ENCODE results near the gene DEPDC1B. TPM values are rescaled to one million over a fixed set of nuclear protein-coding genes. Genes with fewer than 3 reads are reported as not detected.
"Not testable (repeated sequence)": the region's sequence is repeated elsewhere in the genome, so short reads cannot be mapped to it uniquely, and the experiment has no call there.

The DEPDC1B gene
- total and polyA plus RNA-seq, 4 experiments from 2014 or later = 0.14 to 0.70 (median 0.21) TPM

DNA sequence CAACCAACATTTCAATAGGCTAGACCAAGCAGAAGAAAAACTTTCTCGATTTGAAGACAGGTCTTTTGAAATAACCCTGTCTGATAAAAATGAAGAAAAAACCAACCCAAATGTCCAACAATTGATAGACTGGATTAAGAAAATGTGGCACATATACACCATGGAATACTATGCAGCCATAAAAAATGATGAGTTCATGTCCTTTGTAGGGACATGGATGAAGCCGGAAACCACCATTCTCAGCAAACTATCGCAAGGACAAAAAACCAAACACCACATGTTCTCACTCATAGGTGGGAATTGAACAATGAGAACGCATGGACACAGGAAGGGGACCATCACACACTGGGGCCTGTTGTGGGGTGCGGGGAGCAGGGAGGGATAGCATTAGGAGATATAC is 18.0 kb downstream of the DEPDC1B start:
- H3K27me3 ChIP-seq (ENCODE audit: insufficient read depth, low read length); H3K9me3 Mint-ChIP-seq; H3K36me3 Mint-ChIP-seq; H3K27me3 Mint-ChIP-seq; DNase-seq; POLR2A ChIA-PET (ENCODE audit: partially characterized antibody); H3K4me1 ChIP-seq (ENCODE audit: insufficient read depth, low read length); H3K4me3 ChIP-seq (ENCODE audit: low read length in 2 of 2); H3K4me1 Mint-ChIP-seq; H3K4me3 Mint-ChIP-seq; H3K36me3 ChIP-seq (ENCODE audit: insufficient read depth, low read length); H3K27ac ChIP-seq (ENCODE audit: low read depth, low read length); intact Hi-C loops (cut with micrococcal nuclease); H3K9me3 ChIP-seq (ENCODE audit: control insufficient read depth in 1 of 2, low read length in 2 of 2): not testable (repeated sequence)
- CTCF ChIA-PET (ENCODE audit: partially characterized antibody) = interaction anchor here (0.9 to 1.0 kb wide), 2 partner anchors 20 to 976 kb away, joined by 3 to 4 read pairs; no protein-coding TSS in a partner anchor
- peak overlapping the region in 1 of 7 donors; percentile 25 for H3K27ac Mint-ChIP-seq

DNA sequence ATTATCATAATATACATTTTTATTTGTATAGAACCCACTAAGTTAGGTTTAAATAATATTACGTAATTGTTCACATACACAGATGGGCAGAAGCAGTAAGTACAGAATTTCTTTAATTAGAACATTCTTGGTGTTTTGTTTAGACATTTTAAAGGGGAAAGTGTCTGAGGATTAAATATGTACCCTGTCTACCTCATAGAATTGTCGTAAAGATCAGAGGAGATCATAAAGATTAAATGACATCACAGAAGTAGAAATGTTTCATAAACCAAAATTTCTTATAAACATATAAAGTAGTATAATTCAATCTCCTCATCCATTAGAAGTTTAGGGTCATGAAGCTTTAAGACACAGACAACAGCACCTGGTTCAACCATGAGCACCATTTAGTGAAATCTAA is 20.1 kb downstream of the DEPDC1B start:
- CTCF ChIA-PET (ENCODE audit: partially characterized antibody) = interaction anchor here (1.1 to 4.5 kb wide), 5 partner anchors 8 to 979 kb away, joined by 4 to 25 read pairs (median 5); partner anchors contain the start of gene DEPDC1B
- DNase-seq = no peak
- Mint-ChIP-seq H3K36me3 (no peaks in the 10 kb centered on the region), H3K4me1 (peaks cover 0 to 7% (median 3%) of the 10 kb centered on the region in 4 donors), H3K4me3 (no peak overlapping the region), H3K27me3 (peaks cover 0 to 1% of the 10 kb centered on the region in 2 donors), H3K27ac (no peak overlapping the region), H3K9me3 (no peaks in the 10 kb centered on the region)
- Histone ChIP-seq H3K27ac (ENCODE audit: low read depth, low read length) (no peak overlapping the region), H3K4me3 (ENCODE audit: low read length in 2 of 2) (no peak overlapping the region), H3K36me3 (ENCODE audit: insufficient read depth, low read length) (no peaks in the 10 kb centered on the region), H3K4me1 (ENCODE audit: insufficient read depth, low read length) (peaks cover 7% of the 10 kb centered on the region), H3K9me3 (ENCODE audit: control insufficient read depth in 1 of 2, low read length in 2 of 2) (no peaks in the 10 kb centered on the region), H3K27me3 (ENCODE audit: insufficient read depth, low read length) (no peaks in the 10 kb centered on the region)
- intact Hi-C loops (cut with micrococcal nuclease) = no loop called here
- POLR2A ChIA-PET (ENCODE audit: partially characterized antibody) = no interaction called here

DNA sequence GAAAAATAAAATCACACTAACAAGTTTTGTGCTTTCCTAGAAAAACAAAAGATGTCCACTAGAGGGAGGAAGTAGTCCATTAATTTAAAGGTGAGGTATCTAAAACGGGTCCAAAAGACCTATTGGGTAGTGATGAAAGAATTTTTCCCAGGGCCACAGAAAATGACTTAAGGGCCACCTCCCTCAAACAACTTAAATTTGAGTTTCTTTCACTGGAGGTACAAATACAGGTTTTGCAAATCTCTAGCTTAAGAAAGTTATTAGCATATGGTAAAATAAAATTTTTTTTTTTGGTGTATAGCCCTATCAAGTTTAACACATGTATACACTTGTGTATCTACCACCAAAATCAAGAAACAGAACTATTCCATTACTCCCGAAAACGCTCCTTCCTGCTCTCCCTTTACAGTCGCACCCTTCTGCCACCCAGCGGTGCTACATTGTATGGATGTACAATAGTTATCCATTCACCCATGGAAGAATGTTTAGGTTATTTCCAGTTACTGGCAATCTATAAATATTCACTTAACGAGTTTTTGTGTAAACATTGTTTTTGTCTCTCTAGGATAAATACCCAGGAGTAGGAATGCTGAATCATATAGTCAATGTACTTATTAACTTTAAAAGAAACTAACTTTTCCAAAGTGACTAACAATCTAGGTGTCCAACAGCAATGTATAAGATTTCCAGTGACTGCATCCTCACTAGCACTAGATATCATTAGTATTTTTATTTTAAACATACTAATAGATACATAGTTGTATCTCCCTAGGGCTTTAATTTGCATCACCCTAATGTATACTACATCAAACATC is 21.9 kb downstream of the DEPDC1B start:
- no peaks in the 10 kb centered on the region for H3K27me3 ChIP-seq (ENCODE audit: insufficient read depth, low read length)
- ChIA-PET POLR2A (ENCODE audit: partially characterized antibody) (no interaction called here), CTCF (ENCODE audit: partially characterized antibody) (interaction anchor here (1.0 to 4.5 kb wide), 9 partner anchors 8 to 980 kb away, joined by 3 to 25 read pairs (median 4); no protein-coding TSS in a partner anchor)
- H3K27me3 Mint-ChIP-seq = peaks cover 0 to 1% of the 10 kb centered on the region in 2 donors
- H3K36me3 ChIP-seq (ENCODE audit: insufficient read depth, low read length) = no peaks in the 10 kb centered on the region
- no peaks in the 10 kb centered on the region for H3K9me3 Mint-ChIP-seq
- H3K4me3 ChIP-seq (ENCODE audit: low read length in 2 of 2) = no peak overlapping the region
- peaks cover 0 to 4% (median 1%) of the 10 kb centered on the region in 4 donors for H3K4me1 Mint-ChIP-seq
- peak overlapping the region in 3 of 8 donors; percentile 5 to 46 (median 44) for H3K4me3 Mint-ChIP-seq
- no peak overlapping the region for H3K27ac ChIP-seq (ENCODE audit: low read depth, low read length)
- intact Hi-C loops (cut with micrococcal nuclease) = loop anchor here (1.0 to 2.0 kb wide), 2 partner anchors 283 to 980 kb away; no protein-coding TSS in a partner anchor
- DNase-seq = peak in 4 of 5 donors; percentile 26 to 33 (median 28)
- no peaks in the 10 kb centered on the region for H3K36me3 Mint-ChIP-seq
- peaks cover 7% of the 10 kb centered on the region for H3K4me1 ChIP-seq (ENCODE audit: insufficient read depth, low read length)
- no peaks in the 10 kb centered on the region for H3K9me3 ChIP-seq (ENCODE audit: control insufficient read depth in 1 of 2, low read length in 2 of 2)
- no peak overlapping the region for H3K27ac Mint-ChIP-seq

DNA sequence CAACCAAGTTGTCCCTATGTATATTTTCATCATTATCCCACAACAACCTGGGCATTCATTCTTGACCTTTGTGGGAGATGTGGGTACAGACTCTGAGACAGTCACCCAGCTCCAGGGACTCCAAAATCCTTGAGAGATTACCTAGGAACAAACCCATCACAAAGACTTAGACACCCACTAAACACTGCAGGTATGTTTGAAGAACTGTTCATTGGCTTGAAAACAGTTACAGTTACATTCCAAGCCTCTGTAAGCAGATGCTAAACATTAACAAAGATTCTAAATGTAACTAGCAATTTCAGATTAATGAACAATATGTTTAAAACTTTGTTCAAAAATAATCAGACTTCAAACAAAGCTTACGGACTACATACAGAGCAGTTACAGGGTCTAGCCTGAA is 24.7 kb downstream of the DEPDC1B start:
- intact Hi-C loops (cut with micrococcal nuclease) = no loop called here
- Histone ChIP-seq H3K36me3 (ENCODE audit: insufficient read depth, low read length) (no peaks in the 10 kb centered on the region), H3K4me1 (ENCODE audit: insufficient read depth, low read length) (peaks cover 7% of the 10 kb centered on the region), H3K4me3 (ENCODE audit: low read length in 2 of 2) (no peak overlapping the region), H3K27ac (ENCODE audit: low read depth, low read length) (no peak overlapping the region), H3K9me3 (ENCODE audit: control insufficient read depth in 1 of 2, low read length in 2 of 2) (no peaks in the 10 kb centered on the region), H3K27me3 (ENCODE audit: insufficient read depth, low read length) (no peaks in the 10 kb centered on the region)
- ChIA-PET CTCF (ENCODE audit: partially characterized antibody) (interaction anchor here (0.9 to 1.9 kb wide), 10 partner anchors 10 to 285 kb away, joined by 3 to 14 read pairs (median 4); partner anchors contain the start of gene DEPDC1B), POLR2A (ENCODE audit: partially characterized antibody) (no interaction called here)
- Mint-ChIP-seq H3K36me3 (no peaks in the 10 kb centered on the region), H3K4me1 (peaks cover 0 to 4% (median under 1%) of the 10 kb centered on the region in 4 donors), H3K27me3 (peaks cover 0 to 1% of the 10 kb centered on the region in 2 donors), H3K9me3 (no peaks in the 10 kb centered on the region), H3K27ac (no peak overlapping the region), H3K4me3 (no peak overlapping the region)
- DNase-seq = no peak

DNA sequence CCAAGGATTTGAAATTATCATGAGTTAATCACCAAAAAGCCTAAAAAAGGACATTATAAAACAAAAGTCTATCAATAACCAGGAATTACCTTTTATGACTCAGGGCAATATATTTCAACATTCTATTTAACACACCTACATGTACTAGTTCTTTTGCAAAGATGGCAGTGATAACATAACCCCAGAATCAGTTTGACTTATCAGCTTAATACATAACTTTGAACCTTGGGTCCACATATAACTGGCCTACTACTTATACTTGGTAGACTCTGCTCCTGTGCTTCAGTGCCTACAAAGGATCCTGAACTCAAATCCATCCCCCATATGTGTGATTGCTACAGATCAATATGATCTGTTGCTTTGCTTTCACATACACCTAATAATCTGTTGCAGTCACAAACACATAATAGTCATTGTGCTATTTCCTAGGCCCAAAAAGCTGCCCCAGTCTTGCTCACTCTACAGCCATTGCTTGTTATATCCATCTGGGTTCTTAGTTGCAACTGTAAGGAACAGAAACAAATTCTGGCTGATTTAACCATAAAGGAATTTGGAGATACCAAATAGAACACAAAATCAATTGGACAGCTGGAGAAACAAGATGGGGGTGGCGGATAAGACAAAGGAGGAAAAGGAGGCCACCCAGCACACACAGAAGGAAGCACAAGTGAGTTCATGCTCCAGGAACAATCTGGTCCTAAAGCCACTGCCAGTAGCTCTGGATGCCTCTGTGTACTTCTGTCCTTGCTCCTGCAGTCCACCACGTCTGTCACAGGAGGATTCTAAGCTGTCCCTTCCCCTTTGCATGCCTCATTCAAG is 25.5 kb downstream of the DEPDC1B start:
- Mint-ChIP-seq H3K36me3 (no peaks in the 10 kb centered on the region), H3K4me3 (no peak overlapping the region), H3K27ac (no peak overlapping the region), H3K9me3 (no peaks in the 10 kb centered on the region), H3K27me3 (peaks cover 0 to 1% of the 10 kb centered on the region in 2 donors), H3K4me1 (peaks cover 0 to 4% (median under 1%) of the 10 kb centered on the region in 4 donors)
- Histone ChIP-seq H3K27me3 (ENCODE audit: insufficient read depth, low read length) (no peaks in the 10 kb centered on the region), H3K27ac (ENCODE audit: low read depth, low read length) (no peak overlapping the region), H3K36me3 (ENCODE audit: insufficient read depth, low read length) (no peaks in the 10 kb centered on the region), H3K4me3 (ENCODE audit: low read length in 2 of 2) (no peak overlapping the region), H3K9me3 (ENCODE audit: control insufficient read depth in 1 of 2, low read length in 2 of 2) (no peaks in the 10 kb centered on the region), H3K4me1 (ENCODE audit: insufficient read depth, low read length) (peaks cover 7% of the 10 kb centered on the region)
- DNase-seq = no peak
- intact Hi-C loops (cut with micrococcal nuclease) = no loop called here
- POLR2A ChIA-PET (ENCODE audit: partially characterized antibody) = no interaction called here
- CTCF ChIA-PET (ENCODE audit: partially characterized antibody) = interaction anchor here (1.1 to 1.9 kb wide), 4 partner anchors 9 to 25 kb away, joined by 3 to 14 read pairs (median 6); partner anchors contain the start of gene DEPDC1B

GRCh38 chr5:60673334-60673733 is 26.6 kb downstream of the DEPDC1B start:
- no peaks in the 10 kb centered on the region for H3K27me3 Mint-ChIP-seq
- intact Hi-C loops (cut with micrococcal nuclease) = no loop called here
- no peak overlapping the region for H3K4me3 Mint-ChIP-seq

More at GRCh38 chr5:60673334-60673733, 26.6 kb downstream of the DEPDC1B start:
- CTCF ChIA-PET (ENCODE audit: partially characterized antibody) = interaction anchor here (1.3 to 1.9 kb wide), 2 partner anchors 10 to 26 kb away, joined by 4 to 8 read pairs; partner anchors contain the start of gene DEPDC1B
- H3K4me1 Mint-ChIP-seq = peaks cover 0 to 4% (median under 1%) of the 10 kb centered on the region in 4 donors
- Histone ChIP-seq H3K4me3 (ENCODE audit: low read length in 2 of 2) (no peak overlapping the region), H3K27ac (ENCODE audit: low read depth, low read length) (no peak overlapping the region), H3K4me1 (ENCODE audit: insufficient read depth, low read length) (peaks cover 7% of the 10 kb centered on the region), H3K27me3 (ENCODE audit: insufficient read depth, low read length) (no peaks in the 10 kb centered on the region), H3K9me3 (ENCODE audit: control insufficient read depth in 1 of 2, low read length in 2 of 2) (no peaks in the 10 kb centered on the region), H3K36me3 (ENCODE audit: insufficient read depth, low read length) (no peaks in the 10 kb centered on the region)
- H3K36me3 Mint-ChIP-seq = no peaks in the 10 kb centered on the region
- POLR2A ChIA-PET (ENCODE audit: partially characterized antibody) = no interaction called here
- peak overlapping the region in 1 of 7 donors; percentile 31 for H3K27ac Mint-ChIP-seq
- no peaks in the 10 kb centered on the region for H3K9me3 Mint-ChIP-seq
- no peak for DNase-seq

Data from CD4-positive, alpha-beta memory T cell (primary cell).